ENCODE data around the gene RCSD1. TPM values are rescaled to one million over a fixed set of nuclear protein-coding genes. Genes with fewer than 3 reads are reported as not detected.
A peak's percentile ranks its signal among the peaks of the same experiment; 100 is the strongest.

RCSD1 gene
- total and polyA plus RNA-seq, 12 donors, result 3.3 to 15.4 (median 9.4) TPM

GRCh38 chr1:167683226-167683625, 53.2 kb downstream of the RCSD1 start:
- DNase-seq, result no peak
- H3K27ac ChIP-seq, result no peak overlapping the region
- no peaks in the 10 kb centered on the region for H3K27me3 ChIP-seq
- TF ChIP-seq POLR2A (IDR thresholded peaks at IDR 0.05) (no peak), CTCF (IDR thresholded peaks at IDR 0.05) (no peak)
- intact Hi-C loops (cut with DNase I), result loop anchor here in 1 of 2 donors (5.0 kb wide), 1 partner anchor 86 kb away; no protein-coding TSS in a partner anchor
- H3K4me1 ChIP-seq (replicated peaks in 1 of 2), result peaks cover 15 to 32% of the 10 kb centered on the region in 2 donors
- no peak overlapping the region for H3K4me3 ChIP-seq
- 76 to 86% (median 84%) methylated on average over 6 of the region's 6 CpGs for WGBS, 4 donors
- H3K9me3 ChIP-seq (replicated peaks in 1 of 3), result no peaks in the 10 kb centered on the region
- H3K36me3 ChIP-seq (replicated peaks in 1 of 2), result no peaks in the 10 kb centered on the region

GRCh38 chr1:167683641-167684502, 53.8 kb downstream of the RCSD1 start:
- Histone ChIP-seq H3K27ac (peak overlapping the region in 1 of 5 donors; percentile 4), H3K9me3 (replicated peaks in 1 of 3) (no peaks in the 10 kb centered on the region), H3K36me3 (replicated peaks in 1 of 2) (no peaks in the 10 kb centered on the region), H3K27me3 (no peaks in the 10 kb centered on the region), H3K4me3 (no peak overlapping the region), H3K4me1 (replicated peaks in 1 of 2) (peaks cover 15 to 34% of the 10 kb centered on the region in 2 donors)
- DNase-seq, result no peak
- WGBS, 4 donors, result 78 to 86% (median 84%) methylated on average over 5 to 15 of the region's 15 CpGs
- intact Hi-C loops (cut with DNase I), result loop anchor here in 1 of 2 donors (5.0 kb wide), 1 partner anchor 87 kb away; no protein-coding TSS in a partner anchor
- TF ChIP-seq CTCF (IDR thresholded peaks at IDR 0.05), result no peak
- no peak for TF ChIP-seq POLR2A (IDR thresholded peaks at IDR 0.05)

GRCh38 chr1:167685844-167686243, 55.8 kb downstream of the RCSD1 start:
- Histone ChIP-seq H3K9me3 (replicated peaks in 1 of 3) (no peaks in the 10 kb centered on the region), H3K27me3 (no peaks in the 10 kb centered on the region), H3K36me3 (replicated peaks in 1 of 2) (no peaks in the 10 kb centered on the region), H3K27ac (peak overlapping the region in 3 of 5 donors; percentile 52 to 64 (median 62)), H3K4me1 (replicated peaks in 1 of 2) (peaks cover 15 to 39% of the 10 kb centered on the region in 2 donors), H3K4me3 (no peak overlapping the region)
- TF ChIP-seq CTCF (IDR thresholded peaks at IDR 0.05) (no peak), POLR2A (IDR thresholded peaks at IDR 0.05) (peak in 1 of 2 donors; percentile 5)
- intact Hi-C loops (cut with DNase I), result no loop called here
- 23 to 43% (median 32%) methylated on average over 5 of the region's 5 CpGs for WGBS, 4 donors
- peak in 3 of 7 donors; percentile 26 to 71 (median 53) for DNase-seq

- Histone ChIP-seq H3K36me3 (replicated peaks in 1 of 2) (peaks cover 0 to 4% of the 10 kb centered on the region in 2 donors), H3K4me1 (replicated peaks in 1 of 2) (peaks cover 15 to 31% of the 10 kb centered on the region in 2 donors)
- intact Hi-C loops (cut with DNase I), result loop anchor here in 1 of 2 donors (2.0 kb wide), 1 partner anchor 87 kb away; no protein-coding TSS in a partner anchor
Observed at GRCh38 chr1:167687919-167688519, 58.0 kb downstream of the RCSD1 start.

More at GRCh38 chr1:167687919-167688519, 58.0 kb downstream of the RCSD1 start:
- Histone ChIP-seq H3K27ac (no peak overlapping the region), H3K27me3 (no peaks in the 10 kb centered on the region), H3K4me3 (no peak overlapping the region), H3K9me3 (replicated peaks in 1 of 3) (no peaks in the 10 kb centered on the region)
- TF ChIP-seq CTCF (IDR thresholded peaks at IDR 0.05) (peak; percentile 88 to 97 (median 92)), POLR2A (IDR thresholded peaks at IDR 0.05) (no peak)
- WGBS, 4 donors, result 19 to 23% (median 21%) methylated on average over 7 of the region's 7 CpGs
- DNase-seq, result peak; percentile 60 to 94 (median 84)
